Fibroblast of lung (primary cell): ENCODE results near the gene TYRP1. TPM values are rescaled to one million over a fixed set of nuclear protein-coding genes. Genes with fewer than 3 reads are reported as not detected.

Source experiments
- DNase-seq, 2 donors: peaks; one replicate each; pipeline versions ENCODE4 v3.0.0 to v3.0.0-alpha.2; 2010; ENCODE audit warnings: low read depth in 2 of 2
- H2AFZ ChIP-seq: 2 replicates; pipeline ENCODE4 v1.5.1; 2012; ENCODE audit warnings: low read length, control low read depth, inconsistent platforms
- H3K27ac ChIP-seq: 2 replicates; pipeline ENCODE4 v1.5.1; 2011; ENCODE audit warnings: low read length, control low read depth; ENCODE audit not compliant: insufficient read depth
- H3K27me3 ChIP-seq: 2 replicates; pipeline ENCODE4 v1.5.1; 2011; ENCODE audit warnings: mild to moderate bottlenecking, low read length; ENCODE audit not compliant: control insufficient read depth, insufficient read depth
- H3K36me3 ChIP-seq: 2 replicates; pipeline ENCODE4 v1.5.1; 2011; ENCODE audit warnings: low read length; ENCODE audit not compliant: control insufficient read depth, insufficient read depth
- H3K4me1 ChIP-seq: 2 replicates; pipeline ENCODE4 v1.5.1; 2011; ENCODE audit warnings: low read length; ENCODE audit not compliant: control insufficient read depth, insufficient read depth; ENCODE audit errors: extremely low read depth
- H3K4me2 ChIP-seq: 2 replicates; pipeline ENCODE4 v1.5.1; 2011; ENCODE audit warnings: low read length, control low read depth; ENCODE audit not compliant: insufficient read depth; ENCODE audit errors: extremely low read depth
- H3K4me3 ChIP-seq, 4 experiments: fragments of 200-600 bp in 1 of 4; sonication (generic) in 1 of 4; replicated peaks in 1 of 4; 2 replicates each; pipeline ENCODE4 v1.5.1; 2011 to 2016; ENCODE audit warnings: low read length in 4 of 4, low read depth in 3 of 4, mild to moderate bottlenecking in 3 of 4, control low read depth in 2 of 4, inconsistent platforms in 1 of 4, mixed read lengths in 1 of 4; ENCODE audit not compliant: insufficient read depth in 1 of 4; ENCODE audit errors: control extremely low read depth in 1 of 4
- H3K79me2 ChIP-seq: 2 replicates; pipeline ENCODE4 v1.5.1; 2012; ENCODE audit warnings: mild to moderate bottlenecking, low read length, inconsistent platforms; ENCODE audit not compliant: control insufficient read depth, insufficient read depth
- H3K9ac ChIP-seq: 2 replicates; pipeline ENCODE4 v1.5.1; 2011; ENCODE audit warnings: mild to moderate bottlenecking, low read length, control low read depth; ENCODE audit not compliant: insufficient read depth
- H3K9me3 ChIP-seq: 2 replicates; pipeline ENCODE4 v1.5.1; 2012; ENCODE audit warnings: low read depth, low read length; ENCODE audit not compliant: control insufficient read depth, insufficient read depth
- H4K20me1 ChIP-seq: 2 replicates; pipeline ENCODE4 v1.5.1; 2011; ENCODE audit warnings: low read length; ENCODE audit not compliant: control insufficient read depth, insufficient read depth; ENCODE audit errors: extremely low read depth
- CTCF ChIP-seq, 2 donors: IDR thresholded peaks in 1 of 2; conservative IDR thresholded peaks in 1 of 2; 1 replicate in 1 of 2; 2 replicates in 1 of 2; pipeline ENCODE4 v1.5.1; 2011 to 2012; ENCODE audit warnings: low read length in 2 of 2, control low read depth in 1 of 2, inconsistent platforms in 1 of 2, low read depth in 1 of 2, mild to moderate bottlenecking in 1 of 2
- EZH2 ChIP-seq: IDR thresholded peaks from 2 replicates; pipeline ENCODE4 v1.5.1; 2012; ENCODE audit warnings: low read length, control low read depth, mild to moderate bottlenecking; ENCODE audit errors: missing control alignments
- polyA plus RNA-seq, 2 donors: library from polyadenylated mRNA; depleted of rRNA in 1 of 2; stranded (reverse) in 1 of 2; unstranded in 1 of 2; fragments of >200 nt; gene quantifications; 2 replicates each; pipeline ENCODE4 v1.2.1, GENCODE V29; 2011 to 2012; ENCODE audit warnings: missing spikeins in 1 of 2
- total RNA-seq: library from RNA; depleted of rRNA; stranded (reverse); fragments of >200 nt; gene quantifications from 2 replicates; pipeline ENCODE4 v1.2.1, GENCODE V29; 2014

Gene TYRP1
- total and polyA plus RNA-seq, 2 donors (not counting 1 experiment from before 2014, with no cell fraction given): 0.11 to 0.17 TPM

DNA sequence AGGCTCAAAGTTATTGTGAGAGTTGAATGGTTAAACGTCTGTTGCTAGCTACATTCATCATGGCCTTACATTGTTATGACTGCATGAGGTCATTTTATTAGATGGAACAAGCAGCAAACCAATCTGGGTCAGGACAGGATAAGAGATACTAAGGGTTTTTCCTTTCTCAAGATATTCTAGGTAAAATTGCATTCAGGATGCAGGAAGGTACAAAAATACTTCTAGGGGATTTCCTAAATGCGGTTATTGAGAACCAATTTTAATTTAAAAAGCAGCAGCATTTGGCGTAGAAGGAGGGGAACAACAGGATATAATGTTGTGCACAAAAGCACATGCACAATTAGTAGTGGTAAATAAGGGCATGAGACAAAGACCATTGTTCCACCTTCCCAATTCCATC is 42.5 kb downstream of the TYRP1 start:
- H3K4me3 ChIP-seq: no peak overlapping the region
- H3K4me1 ChIP-seq: no peaks in the 10 kb centered on the region
- H2AFZ ChIP-seq: no peak overlapping the region
- H3K9me3 ChIP-seq: no peaks in the 10 kb centered on the region
- H3K27ac ChIP-seq: no peak overlapping the region
- no peaks in the 10 kb centered on the region for H3K36me3 ChIP-seq
- H3K27me3 ChIP-seq: no peaks in the 10 kb centered on the region
- H3K9ac ChIP-seq: no peak overlapping the region
- no peak overlapping the region for H3K4me2 ChIP-seq
- TF ChIP-seq CTCF (conservative IDR thresholded peaks at IDR 0.05 in 1 of 2, IDR thresholded peaks at IDR 0.05 in 1 of 2; ENCODE audit: low read depth in 1 of 2, low read length in 2 of 2) (no peak), EZH2 (no peak)
- DNase-seq: no peak
- no peaks in the 10 kb centered on the region for H3K79me2 ChIP-seq
- H4K20me1 ChIP-seq: no peaks in the 10 kb centered on the region

DNA sequence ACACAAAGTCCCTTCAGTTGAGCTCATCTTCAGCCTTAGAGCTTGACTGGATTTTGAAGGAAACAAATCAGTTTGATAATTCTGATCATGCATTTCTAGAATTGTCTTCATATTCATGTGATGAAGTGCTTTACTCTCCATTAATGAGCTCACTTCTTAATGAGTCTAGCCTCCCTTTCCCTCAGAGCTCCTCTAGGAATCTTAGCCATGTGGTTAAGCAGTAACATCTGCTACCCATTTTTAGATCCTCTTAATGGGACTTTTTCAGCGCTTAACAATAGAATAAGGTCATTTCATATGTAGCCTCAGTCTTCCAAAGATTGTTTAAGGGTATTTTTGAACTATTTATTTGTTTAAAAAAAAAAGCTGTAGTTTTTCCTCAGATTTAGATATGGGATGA is 44.7 kb downstream of the TYRP1 start:
- Histone ChIP-seq H3K9ac (no peak overlapping the region), H3K79me2 (no peaks in the 10 kb centered on the region), H2AFZ (no peak overlapping the region), H3K27ac (no peak overlapping the region), H3K4me2 (no peak overlapping the region), H3K36me3 (no peaks in the 10 kb centered on the region), H3K27me3 (no peaks in the 10 kb centered on the region), H3K4me1 (no peaks in the 10 kb centered on the region), H3K9me3 (no peaks in the 10 kb centered on the region), H3K4me3 (no peak overlapping the region), H4K20me1 (no peaks in the 10 kb centered on the region)
- TF ChIP-seq CTCF (conservative IDR thresholded peaks at IDR 0.05 in 1 of 2, IDR thresholded peaks at IDR 0.05 in 1 of 2; ENCODE audit: low read depth in 1 of 2, low read length in 2 of 2) (no peak), EZH2 (no peak)
- DNase-seq: no peak

GRCh38 chr9:12739014-12739652 is 45.9 kb downstream of the TYRP1 start:
- H3K36me3 ChIP-seq: no peaks in the 10 kb centered on the region
- H3K9ac ChIP-seq: no peak overlapping the region
- no peak overlapping the region for H3K4me3 ChIP-seq
- H3K27ac ChIP-seq: no peak overlapping the region
- H3K27me3 ChIP-seq: no peaks in the 10 kb centered on the region
- TF ChIP-seq CTCF (conservative IDR thresholded peaks at IDR 0.05 in 1 of 2, IDR thresholded peaks at IDR 0.05 in 1 of 2; ENCODE audit: low read depth in 1 of 2, low read length in 2 of 2): no peak
- no peak for TF ChIP-seq EZH2
- H4K20me1 ChIP-seq: no peaks in the 10 kb centered on the region
- H3K4me2 ChIP-seq: no peak overlapping the region
- H3K4me1 ChIP-seq: no peaks in the 10 kb centered on the region
- H2AFZ ChIP-seq: no peak overlapping the region
- DNase-seq: peak in 1 of 2 donors; percentile 63
- no peaks in the 10 kb centered on the region for H3K79me2 ChIP-seq
- H3K9me3 ChIP-seq: no peaks in the 10 kb centered on the region
